GM18873 (cell line): ENCODE data around the gene ITM2C.

Experiments
- ATAC-seq: cut with Tn5 transposase; IDR thresholded peaks from one replicate; pipeline ENCODE4 v1.9.1; 2021; ENCODE audit warnings: mild to moderate bottlenecking, moderate library complexity, moderate number of reproducible peaks; ENCODE audit not compliant: unreplicated experiment, low FRiP score

Gene ITM2C

GRCh38 chr2:230905448-230906421, 41.0 kb downstream of the ITM2C start:
- ATAC-seq: no peak

GRCh38 chr2:230906471-230907230, 41.9 kb downstream of the ITM2C start:
- ATAC-seq: no peak

GRCh38 chr2:230907361-230908091, 42.8 kb downstream of the ITM2C start:
- ATAC-seq: no peak

GRCh38 chr2:230908092-230908594, 43.4 kb downstream of the ITM2C start:
- no peak for ATAC-seq

GRCh38 chr2:230908595-230909191, 44.0 kb downstream of the ITM2C start:
- ATAC-seq: no peak

- no peak for ATAC-seq
Observed at GRCh38 chr2:230909841-230910545, 45.3 kb downstream of the ITM2C start.

- no peak for ATAC-seq
Observed at GRCh38 chr2:230910546-230911177, 45.9 kb downstream of the ITM2C start.

- no peak for ATAC-seq
Observed at GRCh38 chr2:230912046-230912445, 47.3 kb downstream of the ITM2C start.

- ATAC-seq: no peak
Observed at GRCh38 chr2:230912724-230913123, 48.0 kb downstream of the ITM2C start.

GRCh38 chr2:230913406-230914143, 48.8 kb downstream of the ITM2C start:
- ATAC-seq: no peak

- ATAC-seq: no peak
Observed at GRCh38 chr2:230914886-230915285, 50.1 kb downstream of the ITM2C start.

GRCh38 chr2:230915319-230915718, 50.6 kb downstream of the ITM2C start:
- no peak for ATAC-seq

- ATAC-seq: no peak
Observed at GRCh38 chr2:230916218-230916617, 51.5 kb downstream of the ITM2C start.

GRCh38 chr2:230919240-230919639, 54.5 kb downstream of the ITM2C start:
- no peak for ATAC-seq

GRCh38 chr2:230919681-230920080, 54.9 kb downstream of the ITM2C start:
- no peak for ATAC-seq

- ATAC-seq: no peak
Observed at GRCh38 chr2:230920167-230920566, 55.4 kb downstream of the ITM2C start.

- ATAC-seq: no peak
Observed at GRCh38 chr2:230921806-230922595, 57.3 kb downstream of the ITM2C start.
